22Rv1 (cell line): ENCODE measurements around the gene SLC12A8.

Experiments used
- H3K27ac ChIP-seq: fragments of 450-650 bp; 2 replicates; pipeline ENCODE4 v1.5.1; 2017
- CTCF ChIP-seq: fragments of 450-650 bp; IDR thresholded peaks from 2 replicates; pipeline ENCODE4 v1.5.1; 2017; ENCODE audit warnings: mild to moderate bottlenecking
- ZFX ChIP-seq: fragments of 450-650 bp; IDR thresholded peaks from 2 replicates; pipeline ENCODE4 v1.6.1; 2017; ENCODE audit warnings: antibody characterized with exemption, borderline replicate concordance

The SLC12A8 gene

GRCh38 chr3:125128861-125129501 lies 83.6 kb downstream of the SLC12A8 start:
- TF ChIP-seq CTCF (no peak), ZFX (no peak)
- H3K27ac ChIP-seq = no peak overlapping the region

DNA sequence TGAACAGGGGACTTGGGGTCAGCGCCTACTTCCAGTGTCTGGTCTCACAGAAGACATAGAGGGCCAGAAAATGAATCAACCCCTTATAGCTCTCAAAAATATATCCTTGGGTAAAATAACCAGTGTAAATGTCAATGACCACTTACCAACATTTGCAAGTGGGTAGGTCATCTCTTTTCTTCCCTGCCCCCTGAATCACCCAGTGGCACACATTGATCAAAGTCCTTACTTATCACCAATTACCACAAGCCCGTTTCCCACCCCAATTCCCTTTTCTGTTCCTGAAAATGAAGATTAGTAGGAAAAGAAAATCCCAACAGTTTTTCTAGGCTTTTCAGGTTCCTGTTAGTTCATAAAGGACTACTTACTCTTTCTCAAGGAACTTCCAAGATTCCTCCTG lies 86.2 kb downstream of the SLC12A8 start:
- TF ChIP-seq ZFX (no peak), CTCF (no peak)
- no peak overlapping the region for H3K27ac ChIP-seq

GRCh38 chr3:125125821-125126245 lies 86.7 kb downstream of the SLC12A8 start:
- no peak overlapping the region for H3K27ac ChIP-seq
- TF ChIP-seq ZFX (no peak), CTCF (no peak)

- H3K27ac ChIP-seq = no peak overlapping the region
- TF ChIP-seq ZFX (no peak), CTCF (no peak)
These were observed 88.9 kb downstream of the SLC12A8 start for GRCh38 chr3:125123451-125124305.

DNA sequence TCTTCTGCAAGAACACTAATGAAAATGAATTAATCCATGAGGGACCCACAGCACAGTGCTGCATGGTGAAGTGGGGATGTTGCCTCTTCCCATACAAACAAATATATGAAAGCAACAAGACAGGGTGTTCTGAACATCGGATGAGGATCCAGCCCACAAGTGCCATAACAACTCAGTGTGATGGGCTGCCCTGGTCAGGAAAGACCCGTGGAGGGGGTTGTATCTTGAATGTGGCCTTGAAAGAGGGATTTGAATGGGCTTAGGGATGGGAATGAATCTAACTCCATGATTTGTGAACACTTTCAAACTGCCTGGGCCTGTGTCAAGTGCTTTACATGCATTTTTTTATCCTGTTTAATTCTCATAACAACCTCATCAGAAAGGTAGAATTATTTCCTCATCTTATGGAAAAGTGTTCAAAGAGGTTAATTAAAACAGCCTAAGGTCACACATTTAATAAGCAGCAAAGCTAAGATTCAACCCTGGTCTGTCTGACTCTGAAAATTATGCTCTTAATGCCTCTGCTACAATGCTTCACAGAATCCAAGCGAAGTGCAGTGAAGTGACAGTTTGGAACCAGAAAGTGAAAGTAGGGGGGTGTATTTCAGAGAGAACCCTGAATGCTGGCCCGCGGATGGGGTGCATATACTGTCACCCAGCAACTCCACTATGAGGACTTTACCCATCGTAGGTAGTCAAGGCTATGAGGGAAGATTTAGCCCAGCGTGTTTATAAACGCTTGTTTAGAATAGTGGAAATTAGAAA lies 91.1 kb downstream of the SLC12A8 start:
- no peak for TF ChIP-seq CTCF
- TF ChIP-seq ZFX = no peak
- no peak overlapping the region for H3K27ac ChIP-seq

GRCh38 chr3:125120379-125121122 lies 92.0 kb downstream of the SLC12A8 start:
- H3K27ac ChIP-seq = no peak overlapping the region
- TF ChIP-seq CTCF = no peak
- TF ChIP-seq ZFX = no peak
